CD14-positive monocyte (primary cell): ENCODE data around the gene AGRP. TPM values are rescaled to one million over a fixed set of nuclear protein-coding genes. Genes with fewer than 3 reads are reported as not detected.

ENCODE experiments used
- DNase-seq, 3 donors: peaks; one replicate each; pipeline ENCODE4 v3.0.0-alpha.2; 2011 to 2022
- H2AFZ ChIP-seq: 2 replicates; pipeline ENCODE4 v1.6.0; 2012; ENCODE audit warnings: mild to moderate bottlenecking, low read depth, low read length, inconsistent platforms; ENCODE audit not compliant: insufficient read depth, poor library complexity, severe bottlenecking
- H3K27ac ChIP-seq, 2 donors: 1 replicate in 1 of 2; 2 replicates in 1 of 2; pipeline ENCODE4 v1.5.1; 2012 to 2013; ENCODE audit warnings: low read length in 2 of 2, control low read depth in 1 of 2, inconsistent platforms in 1 of 2, low read depth in 1 of 2, mild to moderate bottlenecking in 1 of 2
- H3K27me3 ChIP-seq, 2 donors: one replicate each; pipeline versions ENCODE4 v1.6.0 to v1.6.1; 2011 to 2013; ENCODE audit warnings: low read length in 2 of 2; ENCODE audit not compliant: control insufficient read depth in 2 of 2, insufficient read depth in 2 of 2
- H3K36me3 ChIP-seq, 2 donors: replicated peaks in 1 of 2; 1 replicate in 1 of 2; 2 replicates in 1 of 2; pipeline versions ENCODE4 v1.5.1 to v1.6.1; 2012 to 2013; ENCODE audit warnings: low read length in 2 of 2, control low read depth in 1 of 2, inconsistent platforms in 1 of 2, mild to moderate bottlenecking in 1 of 2; ENCODE audit not compliant: insufficient read depth in 2 of 2, control insufficient read depth in 1 of 2
- H3K4me1 ChIP-seq, 2 donors: 1 replicate in 1 of 2; 2 replicates in 1 of 2; pipeline versions ENCODE4 v1.5.1 to v1.6.1; 2012 to 2013; ENCODE audit warnings: low read length in 2 of 2, control low read depth in 1 of 2, inconsistent platforms in 1 of 2, mild to moderate bottlenecking in 1 of 2, moderate library complexity in 1 of 2; ENCODE audit not compliant: insufficient read depth in 2 of 2, control insufficient read depth in 1 of 2
- H3K4me2 ChIP-seq: replicated peaks from 2 replicates; pipeline ENCODE3; 2012; ENCODE audit warnings: low read length, moderate library complexity, mild to moderate bottlenecking; ENCODE audit not compliant: poor library complexity, severe bottlenecking; ENCODE audit errors: extremely low read depth
- H3K4me3 ChIP-seq, 3 experiments: fragments of 200-600 bp in 1 of 3; sonication (generic) in 1 of 3; replicated peaks in 1 of 3; 1 replicate in 2 of 3; 2 replicates in 1 of 3; pipeline ENCODE4 v1.5.1; 2011 to 2013; ENCODE audit warnings: low read length in 3 of 3, mild to moderate bottlenecking in 3 of 3, control low read depth in 2 of 3, low read depth in 2 of 3, inconsistent platforms in 1 of 3, moderate library complexity in 1 of 3
- H3K79me2 ChIP-seq: 2 replicates; pipeline ENCODE4 v1.6.0; 2012; ENCODE audit warnings: mild to moderate bottlenecking, control low read depth, inconsistent platforms, low read length, moderate library complexity; ENCODE audit not compliant: insufficient read depth
- H3K9ac ChIP-seq: 2 replicates; pipeline ENCODE4 v1.6.0; 2017; ENCODE audit warnings: low read length, mild to moderate bottlenecking; ENCODE audit not compliant: insufficient read depth, poor library complexity, severe bottlenecking
- H3K9me3 ChIP-seq, 2 donors: replicated peaks in 1 of 2; 1 replicate in 1 of 2; 2 replicates in 1 of 2; pipeline versions ENCODE4 v1.5.1 to v1.6.1; 2012 to 2013; ENCODE audit warnings: low read length in 2 of 2, control low read depth in 1 of 2; ENCODE audit not compliant: control insufficient read depth in 1 of 2, insufficient read depth in 1 of 2
- H4K20me1 ChIP-seq: 2 replicates; pipeline ENCODE4 v1.6.0; 2012; ENCODE audit warnings: mild to moderate bottlenecking, low read length, control low read depth, moderate library complexity; ENCODE audit not compliant: insufficient read depth
- H3K27ac Mint-ChIP-seq, 7 donors: one replicate each; pipeline ENCODE4 v1.8.0; 2020; ENCODE audit warnings: mild to moderate bottlenecking in 7 of 7, mixed read lengths in 7 of 7, moderate library complexity in 6 of 7, inconsistent platforms in 2 of 7
- H3K27me3 Mint-ChIP-seq, 3 donors: one replicate each; pipeline ENCODE4 v1.8.0; 2021 to 2022; ENCODE audit warnings: low read depth in 3 of 3, mild to moderate bottlenecking in 3 of 3, mixed read lengths in 3 of 3, moderate library complexity in 3 of 3, inconsistent platforms in 1 of 3
- H3K36me3 Mint-ChIP-seq, 2 donors: one replicate each; pipeline ENCODE4 v1.8.0; 2020; ENCODE audit warnings: mixed read lengths in 2 of 2, inconsistent platforms in 1 of 2, mild to moderate bottlenecking in 1 of 2
- H3K4me1 Mint-ChIP-seq: one replicate; pipeline ENCODE4 v1.8.0; 2020; ENCODE audit warnings: mild to moderate bottlenecking, mixed read lengths
- H3K4me3 Mint-ChIP-seq, 2 donors: one replicate each; pipeline ENCODE4 v1.8.0; 2020; ENCODE audit warnings: mild to moderate bottlenecking in 2 of 2, mixed read lengths in 2 of 2, moderate library complexity in 1 of 2
- H3K9me3 Mint-ChIP-seq, 7 donors: one replicate each; pipeline ENCODE4 v1.8.0; 2020 to 2022; ENCODE audit warnings: mixed read lengths in 7 of 7, mild to moderate bottlenecking in 6 of 7, moderate library complexity in 6 of 7, inconsistent platforms in 2 of 7
- WGBS: methylation state at CpG from one replicate; pipeline ENCODE4 v1.1.5; 2013; ENCODE audit warnings: missing lambda C conversion rate; ENCODE audit not compliant: insufficient coverage; 5-methylcytosine and 5-hydroxymethylcytosine counted together
- intact Hi-C, 2 donors: fragments of 100-400 bp; cut with micrococcal nuclease; formaldehyde crosslinking; loops; one replicate each; pipeline versions ENCODE4 v1.15.0 to v1.15.1; 2023
- polyA plus RNA-seq, 3 donors: library from polyadenylated mRNA; depleted of rRNA in 1 of 3; unstranded in 2 of 3; stranded (reverse) in 1 of 3; fragments of 300-500 nt in 2 of 3; fragments of >200 nt in 1 of 3; fragmentation: Illumina TruSeq in 2 of 3; gene quantifications; 1 replicate in 2 of 3; 2 replicates in 1 of 3; pipeline ENCODE4 v1.2.3, GENCODE V29; 2012 to 2021
- TF ChIP-seq, protein P1 (sequence below): fragments of 200-600 bp; IDR thresholded peaks from one replicate; pipeline ENCODE4 v1.8.0; 2022; ENCODE audit warnings: antibody characterized with exemption, mild to moderate bottlenecking

AGRP gene
- polyA plus RNA-seq, 3 donors = 0.32 to 0.54 TPM; not detected in 1

DNA sequence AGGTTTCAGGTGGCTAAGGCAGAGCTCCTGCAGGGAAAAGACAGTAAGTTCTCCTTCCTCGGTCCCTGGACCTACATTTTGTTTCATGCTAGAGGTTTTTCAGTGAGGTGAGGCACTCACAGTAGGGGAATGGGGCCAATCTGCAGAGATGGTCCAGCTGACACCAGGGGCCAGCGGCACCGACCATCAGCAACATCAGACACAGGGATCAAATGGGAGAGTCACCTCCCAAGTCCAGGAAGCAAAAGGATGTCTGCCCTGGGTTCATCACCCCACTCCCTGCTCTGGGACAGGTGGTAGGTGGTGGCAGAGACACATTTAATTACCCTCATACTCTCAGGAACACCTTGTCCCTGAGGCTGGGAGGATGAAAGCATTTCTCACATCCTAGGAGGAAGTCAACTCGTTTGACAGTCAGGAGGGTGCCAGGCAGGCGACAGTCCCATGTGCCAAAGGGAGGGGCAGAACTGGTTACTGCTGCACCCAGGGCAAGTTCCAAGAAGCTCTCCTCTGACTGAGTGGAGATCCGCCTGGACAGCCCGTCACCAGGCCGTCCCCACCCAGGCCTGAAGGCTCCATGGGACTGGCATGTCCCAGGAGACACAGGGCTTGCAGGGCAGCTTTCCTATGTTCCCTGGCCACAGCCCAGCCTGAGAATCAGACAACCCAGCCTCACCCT, 21.6 kb downstream of the AGRP start:
- H3K27ac Mint-ChIP-seq = peak overlapping the region in 1 of 7 donors; percentile 65
- H3K9me3 ChIP-seq = no peaks in the 10 kb centered on the region
- TF ChIP-seq, protein P1, sequence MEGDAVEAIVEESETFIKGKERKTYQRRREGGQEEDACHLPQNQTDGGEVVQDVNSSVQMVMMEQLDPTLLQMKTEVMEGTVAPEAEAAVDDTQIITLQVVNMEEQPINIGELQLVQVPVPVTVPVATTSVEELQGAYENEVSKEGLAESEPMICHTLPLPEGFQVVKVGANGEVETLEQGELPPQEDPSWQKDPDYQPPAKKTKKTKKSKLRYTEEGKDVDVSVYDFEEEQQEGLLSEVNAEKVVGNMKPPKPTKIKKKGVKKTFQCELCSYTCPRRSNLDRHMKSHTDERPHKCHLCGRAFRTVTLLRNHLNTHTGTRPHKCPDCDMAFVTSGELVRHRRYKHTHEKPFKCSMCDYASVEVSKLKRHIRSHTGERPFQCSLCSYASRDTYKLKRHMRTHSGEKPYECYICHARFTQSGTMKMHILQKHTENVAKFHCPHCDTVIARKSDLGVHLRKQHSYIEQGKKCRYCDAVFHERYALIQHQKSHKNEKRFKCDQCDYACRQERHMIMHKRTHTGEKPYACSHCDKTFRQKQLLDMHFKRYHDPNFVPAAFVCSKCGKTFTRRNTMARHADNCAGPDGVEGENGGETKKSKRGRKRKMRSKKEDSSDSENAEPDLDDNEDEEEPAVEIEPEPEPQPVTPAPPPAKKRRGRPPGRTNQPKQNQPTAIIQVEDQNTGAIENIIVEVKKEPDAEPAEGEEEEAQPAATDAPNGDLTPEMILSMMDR = no peak
- peaks cover 15 to 35% of the 10 kb centered on the region in 2 donors for H3K4me1 ChIP-seq
- no peak overlapping the region for H3K4me3 ChIP-seq
- intact Hi-C loops = no loop called here
- H3K79me2 ChIP-seq = peaks cover 100% of the 10 kb centered on the region
- peak overlapping the region; percentile 8 for H3K9ac ChIP-seq
- H3K27ac ChIP-seq = peak overlapping the region in 1 of 2 donors; percentile 36
- H2AFZ ChIP-seq = no peak overlapping the region
- H3K9me3 Mint-ChIP-seq = no peaks in the 10 kb centered on the region
- peaks cover 49% of the 10 kb centered on the region for H3K4me1 Mint-ChIP-seq
- no peak overlapping the region for H3K4me2 ChIP-seq
- H4K20me1 ChIP-seq = peaks cover 100% of the 10 kb centered on the region
- no peaks in the 10 kb centered on the region for H3K27me3 ChIP-seq
- H3K27me3 Mint-ChIP-seq = no peaks in the 10 kb centered on the region
- WGBS = 73% methylated on average over 8 of the region's 8 CpGs
- peaks cover 55 to 98% of the 10 kb centered on the region in 2 donors for H3K36me3 ChIP-seq
- no peak for DNase-seq
- peaks cover 33 to 79% of the 10 kb centered on the region in 2 donors for H3K36me3 Mint-ChIP-seq
- H3K4me3 Mint-ChIP-seq = no peak overlapping the region

DNA sequence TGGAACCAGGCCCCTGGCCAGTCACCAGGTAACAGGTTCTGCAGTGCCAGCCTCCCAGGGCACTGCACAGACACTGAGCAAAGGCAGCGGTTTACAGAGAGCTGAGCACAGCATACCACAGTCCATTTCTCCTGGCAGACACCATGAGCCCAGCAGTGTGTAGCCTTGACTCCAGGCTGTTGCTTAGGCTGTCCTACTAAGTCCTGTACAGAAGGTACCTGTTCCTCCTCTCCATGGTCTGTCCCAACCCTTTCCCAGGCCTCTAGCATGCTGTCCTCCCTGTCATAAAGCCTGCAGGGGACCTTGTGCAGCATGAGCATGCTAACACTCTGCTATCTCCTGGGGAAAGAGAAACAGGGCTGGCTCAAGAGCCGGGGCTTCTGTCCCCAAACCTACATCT, 22.4 kb downstream of the AGRP start:
- no peaks in the 10 kb centered on the region for H3K27me3 Mint-ChIP-seq
- peak overlapping the region in 1 of 7 donors; percentile 62 for H3K27ac Mint-ChIP-seq
- peaks cover 100% of the 10 kb centered on the region for H3K79me2 ChIP-seq
- peaks cover 55 to 93% of the 10 kb centered on the region in 2 donors for H3K36me3 ChIP-seq
- H3K9ac ChIP-seq = no peak overlapping the region
- peaks cover 100% of the 10 kb centered on the region for H4K20me1 ChIP-seq
- TF ChIP-seq, protein P1 = no peak
- H3K4me2 ChIP-seq = no peak overlapping the region
- 92% methylated on average over 1 of the region's 2 CpGs for WGBS
- no peaks in the 10 kb centered on the region for H3K27me3 ChIP-seq
- H2AFZ ChIP-seq = no peak overlapping the region
- H3K4me1 ChIP-seq = peaks cover 14 to 28% of the 10 kb centered on the region in 2 donors
- H3K4me3 Mint-ChIP-seq = no peak overlapping the region
- DNase-seq = no peak
- H3K27ac ChIP-seq = peak overlapping the region in 1 of 2 donors; percentile 41
- H3K9me3 Mint-ChIP-seq = no peaks in the 10 kb centered on the region
- no peak overlapping the region for H3K4me3 ChIP-seq
- intact Hi-C loops = no loop called here
- peaks cover 47% of the 10 kb centered on the region for H3K4me1 Mint-ChIP-seq
- H3K9me3 ChIP-seq = no peaks in the 10 kb centered on the region
- peaks cover 37 to 79% of the 10 kb centered on the region in 2 donors for H3K36me3 Mint-ChIP-seq
